SK-N-SH (cell line): ENCODE results near the gene NR6A1. TPM values are rescaled to one million over a fixed set of nuclear protein-coding genes. Genes with fewer than 3 reads are reported as not detected.

Source experiments
- CTCF ChIA-PET: fragments of 300-600, 350-600 bp; formaldehyde crosslinking; extraction: SDS; loops from one replicate; lab custom pipeline; 2021; lab: Yijun Ruan, JAX
- POLR2A ChIA-PET: fragments of 350-600 bp; sonication (Branson Sonifier 250); formaldehyde crosslinking; extraction: SDS; loops from one replicate; lab custom pipeline; 2020; ENCODE audit warnings: antibody characterized with exemption, inconsistent platforms; lab: Yijun Ruan, JAX
- DNase-seq: peaks from one replicate; pipeline ENCODE4 v3.0.0; 2012
- H2AFZ ChIP-seq: fragments of 200-600 bp; sonication (generic); 2 replicates; pipeline ENCODE4 v1.8.1; 2016; ENCODE audit warnings: antibody characterized with exemption, mild to moderate bottlenecking, low read depth
- H3F3A ChIP-seq: fragments of 200-600 bp; sonication (generic); replicated peaks from 2 replicates; pipeline ENCODE3; 2016; ENCODE audit warnings: antibody characterized with exemption, mild to moderate bottlenecking; ENCODE audit not compliant: insufficient read depth
- H3K27ac ChIP-seq, 2 experiments: fragments of 200-500 bp in 1 of 2; fragments of 200-600 bp in 1 of 2; sonication (Bioruptor generic) in 1 of 2; sonication (generic), shearing (Covaris generic) in 1 of 2; 2 replicates each; pipeline versions ENCODE4 v1.5.1 to v1.6.1; 2014 to 2016; ENCODE audit warnings: low read depth in 2 of 2, inconsistent platforms in 1 of 2, low read length in 1 of 2, mild to moderate bottlenecking in 1 of 2, mixed read lengths in 1 of 2
- H3K27me3 ChIP-seq: fragments of 200-600 bp; sonication (generic), shearing (Covaris generic); 2 replicates; pipeline ENCODE4 v1.6.1; 2016; ENCODE audit warnings: mixed run types; ENCODE audit not compliant: insufficient read depth
- H3K36me3 ChIP-seq, 2 experiments: fragments of 200-500 bp in 1 of 2; fragments of 200-600 bp in 1 of 2; sonication (Bioruptor generic) in 1 of 2; sonication (generic) in 1 of 2; replicated peaks in 1 of 2; 2 replicates each; pipeline versions ENCODE3 to v1.5.1; 2014 to 2016; ENCODE audit warnings: low read length in 1 of 2, mild to moderate bottlenecking in 1 of 2; ENCODE audit not compliant: insufficient read depth in 2 of 2, control insufficient read depth in 1 of 2
- H3K4me1 ChIP-seq, 2 experiments: fragments of 200-500 bp in 1 of 2; fragments of 200-600 bp in 1 of 2; sonication (Bioruptor generic) in 1 of 2; sonication (generic), shearing (Covaris generic) in 1 of 2; 2 replicates each; pipeline versions ENCODE4 v1.5.1 to v1.6.1; 2014 to 2016; ENCODE audit warnings: low read depth in 1 of 2, low read length in 1 of 2, mixed run types in 1 of 2; ENCODE audit not compliant: insufficient read depth in 2 of 2, control insufficient read depth in 1 of 2
- H3K4me2 ChIP-seq: fragments of 200-600 bp; sonication (generic), shearing (Covaris generic); 2 replicates; pipeline ENCODE4 v1.6.1; 2017; ENCODE audit warnings: mixed run types
- H3K4me3 ChIP-seq, 2 experiments: fragments of 200-500 bp in 1 of 2; fragments of 200-600 bp in 1 of 2; sonication (Bioruptor generic) in 1 of 2; sonication (generic), shearing (Covaris generic) in 1 of 2; 2 replicates each; pipeline versions ENCODE4 v1.5.1 to v1.8.1; 2014 to 2016; ENCODE audit warnings: low read depth in 2 of 2, inconsistent platforms in 1 of 2, low read length in 1 of 2, mild to moderate bottlenecking in 1 of 2, mixed read lengths in 1 of 2, moderate library complexity in 1 of 2
- H3K79me2 ChIP-seq: fragments of 200-600 bp; sonication (generic); 2 replicates; pipeline ENCODE4 v1.8.1; 2017; ENCODE audit warnings: mild to moderate bottlenecking; ENCODE audit not compliant: insufficient read depth
- H3K9ac ChIP-seq: fragments of 200-600 bp; sonication (generic); 2 replicates; pipeline ENCODE4 v1.6.1; 2017; ENCODE audit warnings: mixed run types
- H3K9me2 ChIP-seq: fragments of 200-600 bp; sonication (generic); 2 replicates; pipeline ENCODE4 v1.6.1; 2017; ENCODE audit warnings: mixed run types
- H3K9me3 ChIP-seq: fragments of 200-600 bp; sonication (generic); 2 replicates; pipeline ENCODE4 v1.6.1; 2017; ENCODE audit warnings: mixed run types, mild to moderate bottlenecking, moderate library complexity
- H4K20me1 ChIP-seq: fragments of 200-600 bp; sonication (generic); 2 replicates; pipeline ENCODE4 v1.6.1; 2017; ENCODE audit warnings: mild to moderate bottlenecking, mixed run types; ENCODE audit not compliant: insufficient read depth
- CHD2 ChIP-seq: fragments of 150-350 bp; IDR thresholded peaks from 2 replicates; pipeline ENCODE4 v1.6.1; 2018; ENCODE audit warnings: low read length; ENCODE audit not compliant: partially characterized antibody
- ELF1 ChIP-seq: IDR thresholded peaks from 2 replicates; pipeline ENCODE4 v1.4.0; 2012
- EZH2phosphoT487 ChIP-seq: fragments of 200-600 bp; sonication (generic); IDR thresholded peaks from 2 replicates; pipeline ENCODE4 v1.6.1; 2017; ENCODE audit warnings: low read depth, mixed run types, mild to moderate bottlenecking, antibody characterized with exemption, moderate library complexity, borderline replicate concordance
- FOXJ3 ChIP-seq: sonication (generic); formaldehyde crosslinking; IDR thresholded peaks from 2 replicates; pipeline ENCODE4 v1.5.1; 2020; ENCODE audit warnings: mild to moderate bottlenecking, missing genetic modification reagents
- FOXM1 ChIP-seq: IDR thresholded peaks from 2 replicates; pipeline ENCODE4 v1.4.0; 2012; ENCODE audit warnings: low read depth, mild to moderate bottlenecking
- GABPA ChIP-seq: IDR thresholded peaks from 2 replicates; pipeline ENCODE4 v1.4.0; 2012; ENCODE audit warnings: low read depth, mild to moderate bottlenecking
- GATA2 ChIP-seq: sonication (generic); formaldehyde crosslinking; IDR thresholded peaks from 2 replicates; pipeline ENCODE4 v1.5.0; 2020; ENCODE audit warnings: mild to moderate bottlenecking, missing genetic modification reagents
- IRF3 ChIP-seq: fragments of 150-350 bp; IDR thresholded peaks from 2 replicates; pipeline ENCODE4 v1.6.1; 2016; ENCODE audit warnings: mild to moderate bottlenecking, low read depth, low read length
- RAD21 ChIP-seq: IDR thresholded peaks from 2 replicates; pipeline ENCODE4 v1.6.1; 2012; ENCODE audit warnings: mild to moderate bottlenecking, low read length
- RCOR1 ChIP-seq: fragments of 150-350 bp; IDR thresholded peaks from 2 replicates; pipeline ENCODE4 v1.6.1; 2017; ENCODE audit warnings: antibody characterized with exemption, low read length
- REST ChIP-seq: IDR thresholded peaks from 2 replicates; pipeline ENCODE4 v1.6.1; 2012; ENCODE audit warnings: mild to moderate bottlenecking, low read depth, low read length, moderate library complexity
- TAF1 ChIP-seq: IDR thresholded peaks from 2 replicates; pipeline ENCODE4 v1.6.1; 2012; ENCODE audit warnings: low read depth, mild to moderate bottlenecking, low read length, moderate library complexity, borderline replicate concordance
- WGBS: methylation state at CpG from one replicate; pipeline ENCODE4 v1.1.6; 2017; ENCODE audit warnings: low lambda C conversion rate; 5-methylcytosine and 5-hydroxymethylcytosine counted together
- polyA plus RNA-seq, 3 experiments: library from polyadenylated mRNA; depleted of rRNA; stranded (reverse); fragments of >200 nt; gene quantifications; 2 replicates each; pipeline ENCODE4 v1.2.3, GENCODE V29; 2012

NR6A1 gene
- polyA plus RNA-seq, 1 of the 3 experiments (the other 2 are of a cell fraction), result 1.2 TPM

GRCh38 chr9:124761710-124762109, 9.4 kb downstream of the NR6A1 start:
- Histone ChIP-seq H3K36me3 (no peaks in the 10 kb centered on the region), H3K9ac (no peak overlapping the region), H3K4me2 (no peak overlapping the region), H3F3A (no peaks in the 10 kb centered on the region), H3K9me2 (no peaks in the 10 kb centered on the region), H2AFZ (no peak overlapping the region), H3K79me2 (peaks cover 70% of the 10 kb centered on the region), H3K27me3 (no peaks in the 10 kb centered on the region), H3K4me1 (peaks cover 4 to 28% of the 10 kb centered on the region in 2 experiments), H3K9me3 (no peaks in the 10 kb centered on the region), H3K4me3 (no peak overlapping the region), H4K20me1 (no peaks in the 10 kb centered on the region), H3K27ac (no peak overlapping the region)
- 97% methylated on average over 3 of the region's 3 CpGs for WGBS
- CTCF ChIA-PET, result interaction anchor here (1.5 to 9.6 kb wide), 5 partner anchors 12 to 144 kb away, joined by 3 to 78 read pairs (median 10); partner anchors contain the start of genes NR6A1, OLFML2A and WDR38
- DNase-seq, result no peak
- POLR2A ChIA-PET, result no interaction called here
- TF ChIP-seq TAF1 (no peak), RCOR1 (no peak), RAD21 (no peak), EZH2phosphoT487 (no peak), GABPA (no peak), FOXJ3 (CRISPR knock-in tag) (no peak), ELF1 (no peak), FOXM1 (no peak), CHD2 (no peak), GATA2 (CRISPR knock-in tag) (no peak)

- no peaks in the 10 kb centered on the region for H3K9me2 ChIP-seq
- H4K20me1 ChIP-seq, result no peaks in the 10 kb centered on the region
- CTCF ChIA-PET, result interaction anchor here (0.9 to 10.3 kb wide), 7 partner anchors 13 to 149 kb away, joined by 3 to 78 read pairs (median 10); partner anchors contain the start of genes NR6A1, OLFML2A and WDR38
- POLR2A ChIA-PET, result no interaction called here
- no peak overlapping the region for H3K27ac ChIP-seq
- no peak for TF ChIP-seq RCOR1
- no peak for TF ChIP-seq REST
- no peak for TF ChIP-seq IRF3
- TF ChIP-seq, all 33 proteins: peak for 0
- no peaks in the 10 kb centered on the region for H3K27me3 ChIP-seq
- H3K4me2 ChIP-seq, result no peak overlapping the region
- peaks cover 70% of the 10 kb centered on the region for H3K79me2 ChIP-seq
- no peaks in the 10 kb centered on the region for H3K9me3 ChIP-seq
- H2AFZ ChIP-seq, result no peak overlapping the region
- H3F3A ChIP-seq, result no peaks in the 10 kb centered on the region
- no peak for DNase-seq
- no peak overlapping the region for H3K4me3 ChIP-seq
- H3K36me3 ChIP-seq, result no peaks in the 10 kb centered on the region
- peaks cover 4 to 33% of the 10 kb centered on the region in 2 experiments for H3K4me1 ChIP-seq
- no peak overlapping the region for H3K9ac ChIP-seq
- 92% methylated on average over 2 of the region's 2 CpGs for WGBS
Measured at GRCh38 chr9:124761196-124761595, 9.9 kb downstream of the NR6A1 start.
